CD4-positive, CD25-positive, alpha-beta regulatory T cell (primary cell): ENCODE measurements around the gene COP1. TPM values are rescaled to one million over a fixed set of nuclear protein-coding genes. Genes with fewer than 3 reads are reported as not detected.

ENCODE experiments used
- ATAC-seq, 2 donors: fragments of 150-1000 bp; cut with Tn5 transposase; one replicate each; pipeline ENCODE4 v1.10.0; 2021; ENCODE audit warnings: low read depth in 2 of 2, moderate number of reproducible peaks in 2 of 2, moderate library complexity in 1 of 2
- DNase-seq, 3 donors: peaks; one replicate each; pipeline versions ENCODE4 v3.0.0 to v3.0.0-alpha.2; 2012 to 2022; ENCODE audit warnings: mixed read lengths in 1 of 3
- H3K27ac ChIP-seq: one replicate; pipeline ENCODE4 v1.7.0; 2013; ENCODE audit warnings: mild to moderate bottlenecking, low read length; ENCODE audit not compliant: insufficient read depth, poor library complexity, severe bottlenecking
- H3K27me3 ChIP-seq: one replicate; pipeline ENCODE4 v1.7.0; 2013; ENCODE audit warnings: low read length; ENCODE audit not compliant: control insufficient read depth, insufficient read depth
- H3K36me3 ChIP-seq: one replicate; pipeline ENCODE4 v1.7.0; 2013; ENCODE audit warnings: mild to moderate bottlenecking, low read length, moderate library complexity; ENCODE audit not compliant: control insufficient read depth, insufficient read depth
- H3K4me1 ChIP-seq: 2 replicates; pipeline ENCODE4 v1.7.0; 2013; ENCODE audit warnings: mild to moderate bottlenecking, low read length; ENCODE audit not compliant: insufficient read depth, control insufficient read depth, poor library complexity, severe bottlenecking
- H3K4me3 ChIP-seq: one replicate; pipeline ENCODE4 v1.7.0; 2013; ENCODE audit warnings: low read depth, mild to moderate bottlenecking, low read length, moderate library complexity
- H3K9me3 ChIP-seq, 2 experiments: 1 replicate in 1 of 2; 2 replicates in 1 of 2; pipeline ENCODE4 v1.7.0; 2013; ENCODE audit warnings: low read length in 2 of 2, mild to moderate bottlenecking in 1 of 2, moderate library complexity in 1 of 2; ENCODE audit not compliant: control insufficient read depth in 2 of 2
- H3K27ac Mint-ChIP-seq, 3 donors: one replicate each; pipeline ENCODE4 v1.8.0; 2020 to 2022; ENCODE audit warnings: mild to moderate bottlenecking in 3 of 3, mixed read lengths in 3 of 3, moderate library complexity in 2 of 3
- H3K27me3 Mint-ChIP-seq: one replicate; pipeline ENCODE4 v1.8.0; 2022; ENCODE audit warnings: mild to moderate bottlenecking, mixed read lengths
- H3K36me3 Mint-ChIP-seq: one replicate; pipeline ENCODE4 v1.8.0; 2020; ENCODE audit warnings: mixed read lengths
- H3K4me1 Mint-ChIP-seq, 4 donors: one replicate each; pipeline ENCODE4 v1.8.0; 2020 to 2022; ENCODE audit warnings: mixed read lengths in 4 of 4, mild to moderate bottlenecking in 1 of 4
- H3K4me3 Mint-ChIP-seq, 4 donors: one replicate each; pipeline ENCODE4 v1.8.0; 2020 to 2022; ENCODE audit warnings: mild to moderate bottlenecking in 4 of 4, mixed read lengths in 4 of 4, moderate library complexity in 3 of 4
- H3K9me3 Mint-ChIP-seq, 7 donors: one replicate each; pipeline ENCODE4 v1.8.0; 2020 to 2022; ENCODE audit warnings: mixed read lengths in 7 of 7, mild to moderate bottlenecking in 3 of 7, moderate library complexity in 2 of 7
- polyA plus RNA-seq, 4 donors: library from polyadenylated mRNA; unstranded; fragments of 300-500 nt; fragmentation: Illumina TruSeq; gene quantifications; one replicate each; pipeline ENCODE4 v1.2.3, GENCODE V29; 2021
- total RNA-seq: library from RNA; stranded (reverse); gene quantifications from one replicate; pipeline ENCODE4 v1.2.3, GENCODE V29; 2022

The COP1 gene
- total and polyA plus RNA-seq, 5 donors from 2014 or later = 37.7 to 53.9 (median 42.0) TPM

DNA sequence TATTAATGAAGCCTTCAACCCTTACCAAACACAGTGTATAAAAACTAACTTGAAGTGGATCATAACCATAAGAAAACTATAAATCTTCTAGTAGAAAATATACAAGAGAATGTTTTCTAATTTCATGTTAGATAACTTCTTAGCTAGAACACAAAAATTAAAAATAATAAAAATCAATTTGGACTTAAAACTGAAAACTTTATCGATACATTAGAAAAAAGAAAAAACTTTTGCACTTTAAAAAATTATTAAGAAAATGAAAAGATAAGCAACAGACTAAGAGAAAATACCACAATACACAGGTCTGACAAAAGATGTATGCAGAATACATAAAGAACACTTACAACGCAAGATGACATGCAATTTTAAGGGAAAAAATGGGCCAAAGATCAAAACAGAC, 8.7 kb downstream of the COP1 start:
- ATAC-seq (no peak), DNase-seq (no peak)
- Mint-ChIP-seq H3K27ac (no peak overlapping the region), H3K36me3 (peaks cover 19% of the 10 kb centered on the region), H3K4me3 (no peak overlapping the region), H3K4me1 (peaks cover 54 to 85% (median 68%) of the 10 kb centered on the region in 4 donors), H3K27me3 (no peaks in the 10 kb centered on the region), H3K9me3 (peaks cover 0 to 1% (median 0%) of the 10 kb centered on the region in 7 donors)
- Histone ChIP-seq H3K36me3 (no peaks in the 10 kb centered on the region), H3K9me3 (no peaks in the 10 kb centered on the region), H3K4me3 (peak overlapping the region; percentile 7), H3K4me1 (peaks cover 28% of the 10 kb centered on the region), H3K27me3 (no peaks in the 10 kb centered on the region), H3K27ac (no peak overlapping the region)

DNA sequence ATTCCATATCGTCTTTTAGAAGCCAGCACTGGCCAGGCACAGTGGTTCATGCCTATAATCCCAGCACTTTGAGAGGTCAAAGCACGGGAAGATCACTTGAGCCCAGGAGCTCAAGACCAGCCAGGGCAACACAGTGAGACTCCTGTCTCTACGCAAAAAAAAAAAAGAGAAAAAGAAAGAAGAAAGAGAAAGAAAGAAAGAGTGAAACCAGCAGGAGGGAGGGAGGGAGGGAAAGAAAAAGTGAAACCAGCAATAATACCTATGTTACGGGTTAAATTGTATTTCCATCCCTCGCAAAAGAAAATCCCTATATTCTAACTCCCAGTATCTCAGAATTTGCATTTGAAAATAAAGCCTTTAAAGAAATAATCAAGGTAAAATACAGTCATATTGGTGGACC, 10.4 kb downstream of the COP1 start:
- H3K4me1 Mint-ChIP-seq = peaks cover 58 to 86% (median 71%) of the 10 kb centered on the region in 4 donors
- peak overlapping the region in 3 of 4 donors; percentile 57 to 71 (median 69) for H3K4me3 Mint-ChIP-seq
- H3K27me3 Mint-ChIP-seq = no peaks in the 10 kb centered on the region
- Histone ChIP-seq H3K27ac (no peak overlapping the region), H3K36me3 (no peaks in the 10 kb centered on the region), H3K4me1 (peaks cover 28% of the 10 kb centered on the region), H3K4me3 (peak overlapping the region; percentile 29), H3K9me3 (no peaks in the 10 kb centered on the region), H3K27me3 (no peaks in the 10 kb centered on the region)
- H3K27ac Mint-ChIP-seq = peak overlapping the region; percentile 39 to 72 (median 44)
- ATAC-seq (no peak), DNase-seq (peak in 1 of 3 donors; percentile 9)
- H3K36me3 Mint-ChIP-seq = peaks cover 15% of the 10 kb centered on the region
- peaks cover 0 to 1% (median 0%) of the 10 kb centered on the region in 7 donors for H3K9me3 Mint-ChIP-seq

DNA sequence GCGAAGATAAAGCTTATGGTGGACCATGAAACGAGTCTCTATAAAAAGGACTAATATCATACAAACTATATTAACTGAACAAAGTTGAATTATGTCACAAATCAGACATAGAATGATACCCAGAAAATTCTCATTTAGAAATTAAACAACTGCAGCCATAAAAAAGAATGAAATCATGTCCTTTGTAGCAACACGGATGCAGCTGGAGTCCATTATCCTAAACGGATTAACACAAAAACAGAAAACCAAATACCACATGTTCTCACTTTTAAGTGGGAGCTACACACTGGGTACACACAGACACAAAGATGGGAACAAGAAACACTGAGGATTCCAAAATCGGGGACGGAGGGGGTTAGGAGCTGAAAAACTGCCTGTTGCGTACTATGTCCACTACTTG, 11.5 kb downstream of the COP1 start:
- Mint-ChIP-seq H3K4me1 (peaks cover 57 to 88% (median 69%) of the 10 kb centered on the region in 4 donors), H3K9me3 (peaks cover 0 to 1% (median 0%) of the 10 kb centered on the region in 7 donors), H3K4me3 (peak overlapping the region in 1 of 4 donors; percentile 46), H3K36me3 (peaks cover 16% of the 10 kb centered on the region), H3K27me3 (no peaks in the 10 kb centered on the region), H3K27ac (peak overlapping the region in 1 of 3 donors; percentile 64)
- no peaks in the 10 kb centered on the region for H3K9me3 ChIP-seq
- no peaks in the 10 kb centered on the region for H3K36me3 ChIP-seq
- H3K4me1 ChIP-seq = peaks cover 24% of the 10 kb centered on the region
- DNase-seq (no peak), ATAC-seq (no peak)
- no peak overlapping the region for H3K4me3 ChIP-seq
- no peak overlapping the region for H3K27ac ChIP-seq
- H3K27me3 ChIP-seq = no peaks in the 10 kb centered on the region

DNA sequence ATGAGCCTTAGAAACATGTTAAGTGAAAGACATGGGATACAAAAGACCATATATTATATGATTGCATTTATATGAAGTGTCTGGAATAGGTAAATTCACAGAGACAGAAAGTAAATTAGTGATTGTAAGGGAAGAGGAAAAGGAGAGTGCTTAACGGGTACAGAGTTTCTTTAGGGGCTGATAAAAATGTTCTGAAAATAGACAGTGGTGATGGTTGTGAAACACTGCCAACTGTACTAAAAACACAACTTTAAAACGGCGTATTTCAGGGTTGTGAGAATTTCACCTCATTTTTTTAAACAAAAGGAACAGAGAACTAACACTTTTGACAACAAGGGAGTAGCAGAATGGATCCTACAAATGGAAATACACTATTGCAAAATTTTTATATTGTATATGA, 13.4 kb downstream of the COP1 start:
- no peak for ATAC-seq
- H3K4me3 Mint-ChIP-seq = peak overlapping the region in 2 of 4 donors; percentile 48 to 72

DNA sequence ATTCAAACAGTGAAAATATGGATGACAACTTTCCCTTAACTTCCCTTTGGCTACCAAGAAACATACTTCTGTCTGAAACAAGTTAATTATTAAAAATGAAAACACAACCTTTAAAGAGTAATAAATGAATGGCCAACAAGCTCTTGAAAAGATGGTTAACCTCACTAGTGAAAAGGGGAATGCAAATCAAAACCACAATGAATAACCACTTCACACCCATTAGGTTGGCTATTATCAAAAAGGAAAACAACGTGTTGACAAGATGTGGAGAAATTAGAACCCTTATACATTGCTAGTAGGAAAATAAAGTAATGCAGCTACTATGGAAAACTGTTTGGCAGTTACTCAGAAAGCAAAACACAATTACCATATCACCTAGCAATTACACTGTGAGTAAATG, 14.1 kb downstream of the COP1 start:
- Histone ChIP-seq H3K27ac (no peak overlapping the region), H3K36me3 (no peaks in the 10 kb centered on the region), H3K4me1 (peaks cover 16% of the 10 kb centered on the region), H3K4me3 (no peak overlapping the region), H3K9me3 (no peaks in the 10 kb centered on the region), H3K27me3 (no peaks in the 10 kb centered on the region)
- Mint-ChIP-seq H3K27me3 (no peaks in the 10 kb centered on the region), H3K9me3 (peaks cover 0 to 3% (median 0%) of the 10 kb centered on the region in 7 donors), H3K4me3 (peak overlapping the region in 2 of 4 donors; percentile 9 to 21), H3K36me3 (peaks cover 16% of the 10 kb centered on the region), H3K27ac (no peak overlapping the region), H3K4me1 (peaks cover 52 to 91% (median 62%) of the 10 kb centered on the region in 4 donors)
- no peak for DNase-seq
- no peak for ATAC-seq

More for the DNA sequence above, 13.4 kb downstream of the COP1 start:
- Mint-ChIP-seq H3K27ac (no peak overlapping the region), H3K9me3 (peaks cover 0 to 2% (median 0%) of the 10 kb centered on the region in 7 donors), H3K27me3 (no peaks in the 10 kb centered on the region), H3K4me1 (peaks cover 53 to 89% (median 67%) of the 10 kb centered on the region in 4 donors), H3K36me3 (peaks cover 18% of the 10 kb centered on the region)
- Histone ChIP-seq H3K4me1 (peaks cover 19% of the 10 kb centered on the region), H3K36me3 (no peaks in the 10 kb centered on the region), H3K27me3 (no peaks in the 10 kb centered on the region), H3K9me3 (no peaks in the 10 kb centered on the region), H3K27ac (no peak overlapping the region), H3K4me3 (peak overlapping the region; percentile 3)
- no peak for DNase-seq

DNA sequence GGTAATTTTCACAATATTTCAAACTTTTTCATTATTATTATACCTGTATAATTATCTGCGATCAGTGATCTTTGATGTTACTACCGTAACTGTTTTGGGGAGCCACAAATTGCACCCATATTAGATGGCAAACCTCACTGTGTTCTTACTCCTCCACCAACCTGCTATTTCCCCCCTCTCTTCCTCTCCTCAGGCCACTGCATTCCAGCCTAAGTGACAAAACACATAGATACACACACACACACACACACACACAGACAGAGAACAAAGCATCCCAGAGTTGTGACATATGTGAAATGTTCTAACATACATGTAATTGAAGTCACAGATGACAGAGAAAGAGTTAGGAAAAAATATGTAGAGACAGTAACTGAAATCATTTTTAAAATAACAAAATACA, 18.5 kb downstream of the COP1 start:
- Mint-ChIP-seq H3K36me3 (peaks cover 12% of the 10 kb centered on the region), H3K27me3 (no peaks in the 10 kb centered on the region), H3K9me3 (peaks cover 0 to 3% (median 0%) of the 10 kb centered on the region in 7 donors), H3K27ac (peak overlapping the region in 1 of 3 donors; percentile 36), H3K4me1 (peaks cover 42 to 85% (median 62%) of the 10 kb centered on the region in 4 donors), H3K4me3 (peak overlapping the region in 1 of 4 donors; percentile 45)
- peaks cover 2% of the 10 kb centered on the region for H3K36me3 ChIP-seq
- H3K9me3 ChIP-seq = no peaks in the 10 kb centered on the region
- no peaks in the 10 kb centered on the region for H3K27me3 ChIP-seq
- no peak overlapping the region for H3K27ac ChIP-seq
- no peak overlapping the region for H3K4me3 ChIP-seq
- no peak for DNase-seq
- peaks cover 2% of the 10 kb centered on the region for H3K4me1 ChIP-seq
- ATAC-seq = no peak

DNA sequence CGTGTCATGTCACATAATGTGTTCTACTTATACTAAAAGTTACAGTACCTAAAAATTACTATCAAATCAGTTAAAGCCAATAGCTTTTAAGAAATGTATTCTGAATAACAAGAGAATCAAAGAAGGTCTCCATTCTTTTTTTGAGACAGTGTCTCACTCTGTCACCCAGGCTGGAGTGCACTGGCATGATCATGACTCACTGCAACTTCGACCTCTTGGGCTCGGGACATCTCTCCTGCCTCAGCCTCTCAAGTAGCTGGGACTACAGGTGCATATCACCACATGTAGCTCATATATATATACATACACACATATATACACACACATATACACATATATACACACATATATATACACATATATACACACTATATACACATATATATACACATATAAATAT, 20.1 kb downstream of the COP1 start:
- Histone ChIP-seq H3K36me3 (peaks cover 9% of the 10 kb centered on the region), H3K9me3 (no peaks in the 10 kb centered on the region), H3K27me3 (no peaks in the 10 kb centered on the region), H3K27ac (no peak overlapping the region), H3K4me1 (peaks cover 2% of the 10 kb centered on the region), H3K4me3 (no peak overlapping the region)
- ATAC-seq (no peak), DNase-seq (no peak)
- H3K27ac Mint-ChIP-seq = peak overlapping the region in 1 of 3 donors; percentile 34
- no peak overlapping the region for H3K4me3 Mint-ChIP-seq
- H3K27me3 Mint-ChIP-seq = no peaks in the 10 kb centered on the region
- peaks cover 16% of the 10 kb centered on the region for H3K36me3 Mint-ChIP-seq
- H3K4me1 Mint-ChIP-seq = peaks cover 42 to 84% (median 58%) of the 10 kb centered on the region in 4 donors
- H3K9me3 Mint-ChIP-seq = peaks cover 0 to 3% (median 0%) of the 10 kb centered on the region in 7 donors

DNA sequence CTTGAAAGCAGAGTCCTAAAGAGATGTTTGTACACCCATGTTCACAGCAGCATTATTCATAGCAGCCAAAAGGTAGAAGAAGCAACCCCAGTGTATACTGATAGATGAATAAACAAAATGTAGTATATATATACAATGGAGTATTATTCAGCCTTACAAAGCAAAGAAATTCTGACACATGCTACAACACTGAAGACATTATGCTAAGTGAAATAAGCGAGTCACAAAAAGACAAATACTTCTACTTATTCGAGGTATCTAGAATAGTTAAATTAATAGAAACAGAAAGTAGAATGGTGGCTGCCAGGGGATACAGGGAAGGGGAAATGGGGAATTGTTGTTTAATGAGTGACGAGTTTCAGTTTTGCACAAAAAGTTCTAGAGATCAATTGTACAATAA, 23.5 kb downstream of the COP1 start:
- Histone ChIP-seq H3K36me3 (peaks cover 19% of the 10 kb centered on the region), H3K9me3 (no peaks in the 10 kb centered on the region), H3K27ac (no peak overlapping the region), H3K4me1 (peaks cover 3% of the 10 kb centered on the region), H3K4me3 (peak overlapping the region; percentile 14), H3K27me3 (no peaks in the 10 kb centered on the region)
- peak overlapping the region in 1 of 3 donors; percentile 66 for H3K27ac Mint-ChIP-seq
- ATAC-seq (no peak), DNase-seq (no peak)
- peaks cover 44 to 69% (median 55%) of the 10 kb centered on the region in 4 donors for H3K4me1 Mint-ChIP-seq
- H3K9me3 Mint-ChIP-seq = peaks cover 0 to 1% (median 0%) of the 10 kb centered on the region in 7 donors
- H3K4me3 Mint-ChIP-seq = no peak overlapping the region
- H3K36me3 Mint-ChIP-seq = peaks cover 22% of the 10 kb centered on the region
- H3K27me3 Mint-ChIP-seq = no peaks in the 10 kb centered on the region
